HCT116 (cell line): Measurements from ENCODE around the gene ACMSD. TPM values are rescaled to one million over a fixed set of nuclear protein-coding genes. Genes with fewer than 3 reads are reported as not detected.

ENCODE experiments used
- ATAC-seq: fragments of 200-7000 bp; cut with Tn5 transposase; 2 replicates; pipeline ENCODE4 v1.9.1; 2020; ENCODE audit warnings: mild to moderate bottlenecking, moderate library complexity
- BruUV-seq: library from RNA; stranded (reverse); fragments of 400-500 nt; replicated peaks from 2 replicates; lab custom pipeline; 2021; lab: Mats Ljungman, UMichigan
- CTCF ChIA-PET: fragments of 300-600 bp; sonication (Branson Sonifier 250); formaldehyde crosslinking; loops from one replicate; lab custom pipeline; 2021; ENCODE audit warnings: antibody characterized with exemption; lab: Charles Lee
- POLR2A ChIA-PET: fragments of 300-600, 350-600 bp; sonication (Branson Sonifier 250); formaldehyde crosslinking; loops from one replicate; lab custom pipeline; 2021; ENCODE audit warnings: antibody characterized with exemption; lab: Charles Lee
- RAD21 ChIA-PET, 2 experiments: fragments of 300-600 bp; sonication (Branson Sonifier 250); formaldehyde crosslinking; loops; one replicate each; lab custom pipeline; 2023; ENCODE audit warnings: low total read pairs in 2 of 2; ENCODE audit not compliant: uncharacterized antibody in 2 of 2, unreplicated experiment in 2 of 2, low non-redundant PET in 1 of 2; lab: Charles Lee
- DNase-seq: peaks from one replicate; pipeline ENCODE4 v3.0.0-alpha.2; 2010; ENCODE audit warnings: low read depth, low spot score
- H2AFZ ChIP-seq: fragments of 200-600 bp; shearing (Covaris generic), sonication (generic); 2 replicates; pipeline ENCODE4 v1.6.1; 2017; ENCODE audit warnings: low read depth, mixed run types, mixed read lengths, antibody characterized with exemption, low read length; ENCODE audit not compliant: poor library complexity, severe bottlenecking
- H3K27ac ChIP-seq: 2 replicates; pipeline ENCODE4 v1.5.1; 2012; ENCODE audit warnings: low read depth, low read length
- H3K27me3 ChIP-seq: fragments of 200-600 bp; sonication (generic); 2 replicates; pipeline ENCODE4 v1.6.1; 2016; ENCODE audit warnings: mixed run types, low read length, mixed read lengths; ENCODE audit not compliant: insufficient read depth
- H3K36me3 ChIP-seq, 2 experiments: fragments of 200-500 bp in 1 of 2; fragments of 200-600 bp in 1 of 2; sonication (Bioruptor generic) in 1 of 2; sonication (generic) in 1 of 2; 2 replicates each; pipeline versions ENCODE4 v1.5.1 to v1.6.1; 2014 to 2016; ENCODE audit warnings: low read length in 2 of 2, inconsistent platforms in 1 of 2, mixed read lengths in 1 of 2, mixed run types in 1 of 2; ENCODE audit not compliant: insufficient read depth in 2 of 2, control insufficient read depth in 1 of 2
- H3K4me1 ChIP-seq, 2 experiments: fragments of 200-600 bp in 1 of 2; sonication (generic) in 1 of 2; 2 replicates each; pipeline versions ENCODE4 v1.5.1 to v1.6.1; 2012 to 2017; ENCODE audit warnings: low read length in 2 of 2, inconsistent platforms in 1 of 2, mild to moderate bottlenecking in 1 of 2, mixed read lengths in 1 of 2, mixed run types in 1 of 2, moderate library complexity in 1 of 2; ENCODE audit not compliant: insufficient read depth in 2 of 2, control insufficient read depth in 1 of 2
- H3K4me2 ChIP-seq: fragments of 200-600 bp; sonication (generic); 2 replicates; pipeline ENCODE4 v1.6.1; 2017; ENCODE audit warnings: mixed run types, low read length, mixed read lengths
- H3K4me3 ChIP-seq, 2 experiments: fragments of 200-600 bp in 1 of 2; sonication (generic) in 1 of 2; replicated peaks in 1 of 2; 2 replicates each; pipeline ENCODE4 v1.5.1; 2011 to 2016; ENCODE audit warnings: low read length in 2 of 2, control low read depth in 1 of 2, low read depth in 1 of 2, mild to moderate bottlenecking in 1 of 2, mixed read lengths in 1 of 2, mixed run types in 1 of 2
- H3K79me2 ChIP-seq: fragments of 200-600 bp; sonication (generic); 2 replicates; pipeline ENCODE4 v1.6.1; 2017; ENCODE audit warnings: mild to moderate bottlenecking, mixed run types, low read length, moderate library complexity, mixed read lengths; ENCODE audit not compliant: insufficient read depth
- H3K9ac ChIP-seq: fragments of 200-600 bp; sonication (generic); 2 replicates; pipeline ENCODE4 v1.6.1; 2016; ENCODE audit warnings: low read length, mixed read lengths
- H3K9me2 ChIP-seq: fragments of 200-600 bp; sonication (generic), shearing (Covaris generic); 2 replicates; pipeline ENCODE4 v1.6.1; 2017; ENCODE audit warnings: mixed run types, mild to moderate bottlenecking, moderate library complexity; ENCODE audit not compliant: insufficient read depth
- H3K9me3 ChIP-seq, 2 experiments: fragments of 200-500 bp in 1 of 2; fragments of 200-600 bp in 1 of 2; sonication (Bioruptor generic) in 1 of 2; sonication (generic) in 1 of 2; 2 replicates each; pipeline ENCODE4 v1.6.1; 2014 to 2017; ENCODE audit warnings: low read length in 2 of 2, mixed read lengths in 2 of 2, inconsistent platforms in 1 of 2, low read depth in 1 of 2, mild to moderate bottlenecking in 1 of 2, mixed run types in 1 of 2, moderate library complexity in 1 of 2; ENCODE audit not compliant: control insufficient read depth in 1 of 2, insufficient read depth in 1 of 2
- H4K20me1 ChIP-seq: fragments of 200-600 bp; sonication (generic), shearing (Covaris generic); 2 replicates; pipeline ENCODE4 v1.6.1; 2017; ENCODE audit warnings: mixed run types, mild to moderate bottlenecking, moderate library complexity; ENCODE audit not compliant: insufficient read depth
- ATF3 ChIP-seq: IDR thresholded peaks from 2 replicates; pipeline ENCODE4 v1.6.1; 2012
- CEBPB ChIP-seq: IDR thresholded peaks from 2 replicates; pipeline ENCODE4 v1.6.1; 2012; ENCODE audit warnings: low read depth
- CTCF ChIP-seq, 3 experiments: fragments of 200-600 bp in 1 of 3; sonication (generic) in 1 of 3; IDR thresholded peaks in 2 of 3; conservative IDR thresholded peaks in 1 of 3; 2 replicates each; pipeline ENCODE4 v1.5.1; 2012 to 2017; ENCODE audit warnings: low read depth in 2 of 3, low read length in 2 of 3, antibody characterized with exemption in 1 of 3, borderline replicate concordance in 1 of 3, control low read depth in 1 of 3, mild to moderate bottlenecking in 1 of 3, mixed read lengths in 1 of 3, mixed run types in 1 of 3, moderate library complexity in 1 of 3; ENCODE audit not compliant: insufficient read depth in 1 of 3
- REST ChIP-seq: IDR thresholded peaks from 2 replicates; pipeline ENCODE4 v1.6.1; 2012; ENCODE audit warnings: low read depth
- intact Hi-C: fragments of 100-400 bp; cut with micrococcal nuclease; formaldehyde crosslinking; loops from 2 replicates; pipeline ENCODE4 v1.10.0; 2022
- total RNA-seq: library from RNA; stranded (reverse); gene quantifications from one replicate; pipeline ENCODE4 v1.2.1, GENCODE V29; 2021; ENCODE audit not compliant: unreplicated experiment

ACMSD gene
- total RNA-seq, 1 experiment from 2014 or later: not detected

- H2AFZ ChIP-seq: no peak overlapping the region
- no peaks in the 10 kb centered on the region for H3K27me3 ChIP-seq
- H3K27ac ChIP-seq: no peak overlapping the region
- H3K4me2 ChIP-seq: no peak overlapping the region
- no TSS peak for BruUV-seq
- no peaks in the 10 kb centered on the region for H3K36me3 ChIP-seq
- no peaks in the 10 kb centered on the region for H3K9me2 ChIP-seq
- ATAC-seq: no peak
- RAD21 ChIA-PET: no interaction called here
- H3K4me3 ChIP-seq: no peak overlapping the region
- CTCF ChIA-PET: no interaction called here
- H4K20me1 ChIP-seq: no peaks in the 10 kb centered on the region
- no peak overlapping the region for H3K9ac ChIP-seq
- TF ChIP-seq CEBPB: no peak
- TF ChIP-seq CTCF (IDR thresholded peaks at IDR 0.05 in 2 of 3, conservative IDR thresholded peaks at IDR 0.05 in 1 of 3; ENCODE audit: borderline replicate concordance in 1 of 3, insufficient read depth in 1 of 3, low read depth in 2 of 3, low read length in 2 of 3): no peak
- TF ChIP-seq ATF3: no peak
- no peak for TF ChIP-seq REST
- POLR2A ChIA-PET: no interaction called here
- no peak for DNase-seq
- intact Hi-C loops: no loop called here
- no peaks in the 10 kb centered on the region for H3K4me1 ChIP-seq
- H3K79me2 ChIP-seq: no peaks in the 10 kb centered on the region
- H3K9me3 ChIP-seq: no peaks in the 10 kb centered on the region
These were observed 73.0 kb downstream of the ACMSD start for GRCh38 chr2:134911400-134911785.
